Measurements from ENCODE around the gene TESK2. TPM values are rescaled to one million over a fixed set of nuclear protein-coding genes. Genes with fewer than 3 reads are reported as not detected.

The TESK2 gene
- total and polyA plus RNA-seq, 2 of the 13 experiments (the other 11 are each of a cell fraction or from before 2014, with no cell fraction given), result 5.5 to 9.6 TPM

DNA sequence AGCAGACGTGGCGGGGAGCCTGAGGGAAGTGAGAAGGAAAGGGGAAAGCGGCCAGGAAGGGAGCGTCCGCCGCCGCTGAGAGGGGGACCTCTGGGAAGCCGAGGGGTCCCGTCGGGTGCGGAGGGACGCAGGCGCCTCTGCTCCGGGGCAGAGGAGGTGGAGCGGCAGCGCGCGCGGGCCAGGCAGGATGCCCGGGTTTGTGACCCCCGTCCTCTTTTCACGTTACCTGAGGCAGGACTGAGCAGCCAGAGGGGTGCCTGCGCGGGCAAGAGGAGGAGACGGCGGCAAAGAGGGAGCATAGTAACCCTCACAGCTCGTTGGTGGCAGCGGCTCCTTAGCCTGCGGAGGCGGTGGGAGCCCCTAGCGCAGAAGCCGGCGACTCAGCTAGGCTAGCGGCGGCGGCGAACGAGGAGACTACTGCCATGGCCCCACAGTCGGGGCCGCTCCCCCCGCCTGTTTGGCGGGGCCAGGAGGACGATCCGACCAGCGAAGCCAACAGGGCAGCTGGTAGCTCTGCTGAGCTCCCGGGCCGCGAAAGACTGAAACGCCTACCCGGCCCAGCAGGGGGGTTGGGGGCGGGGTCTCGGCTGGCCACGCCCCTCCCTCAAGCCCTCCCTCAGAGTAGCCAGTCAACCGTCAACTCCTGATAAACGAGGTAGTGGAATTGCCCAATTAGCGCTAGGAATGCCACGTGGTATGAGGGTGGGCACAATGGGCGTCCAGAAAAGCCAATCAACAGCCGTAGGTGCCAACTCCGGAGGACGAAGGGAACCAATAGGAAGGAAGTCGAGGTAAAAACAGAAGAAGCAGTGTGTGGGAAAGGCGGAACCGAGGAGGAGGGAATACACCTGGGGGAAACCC, at the start of gene TESK2 (continued):
- TF ChIP-seq ZNF609 (CRISPR knock-in tag; IDR thresholded peaks at IDR 0.05; ENCODE audit: borderline replicate concordance), result no peak
- TF ChIP-seq, protein P1, sequence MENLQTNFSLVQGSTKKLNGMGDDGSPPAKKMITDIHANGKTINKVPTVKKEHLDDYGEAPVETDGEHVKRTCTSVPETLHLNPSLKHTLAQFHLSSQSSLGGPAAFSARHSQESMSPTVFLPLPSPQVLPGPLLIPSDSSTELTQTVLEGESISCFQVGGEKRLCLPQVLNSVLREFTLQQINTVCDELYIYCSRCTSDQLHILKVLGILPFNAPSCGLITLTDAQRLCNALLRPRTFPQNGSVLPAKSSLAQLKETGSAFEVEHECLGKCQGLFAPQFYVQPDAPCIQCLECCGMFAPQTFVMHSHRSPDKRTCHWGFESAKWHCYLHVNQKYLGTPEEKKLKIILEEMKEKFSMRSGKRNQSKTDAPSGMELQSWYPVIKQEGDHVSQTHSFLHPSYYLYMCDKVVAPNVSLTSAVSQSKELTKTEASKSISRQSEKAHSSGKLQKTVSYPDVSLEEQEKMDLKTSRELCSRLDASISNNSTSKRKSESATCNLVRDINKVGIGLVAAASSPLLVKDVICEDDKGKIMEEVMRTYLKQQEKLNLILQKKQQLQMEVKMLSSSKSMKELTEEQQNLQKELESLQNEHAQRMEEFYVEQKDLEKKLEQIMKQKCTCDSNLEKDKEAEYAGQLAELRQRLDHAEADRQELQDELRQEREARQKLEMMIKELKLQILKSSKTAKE (CRISPR knock-in tag; IDR thresholded peaks at IDR 0.05; ENCODE audit: borderline replicate concordance), result no peak
- TF ChIP-seq, protein P2, sequence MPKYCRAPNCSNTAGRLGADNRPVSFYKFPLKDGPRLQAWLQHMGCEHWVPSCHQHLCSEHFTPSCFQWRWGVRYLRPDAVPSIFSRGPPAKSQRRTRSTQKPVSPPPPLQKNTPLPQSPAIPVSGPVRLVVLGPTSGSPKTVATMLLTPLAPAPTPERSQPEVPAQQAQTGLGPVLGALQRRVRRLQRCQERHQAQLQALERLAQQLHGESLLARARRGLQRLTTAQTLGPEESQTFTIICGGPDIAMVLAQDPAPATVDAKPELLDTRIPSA (CRISPR knock-in tag; IDR thresholded peaks at IDR 0.05; ENCODE audit: borderline replicate concordance), result no peak
- no peak for TF ChIP-seq ZSCAN30 (CRISPR knock-in tag; IDR thresholded peaks at IDR 0.05)
- no peak for TF ChIP-seq ZNF143 (CRISPR knock-in tag; IDR thresholded peaks at IDR 0.05)
- no peak for TF ChIP-seq ZNF10 (CRISPR knock-in tag; IDR thresholded peaks at IDR 0.05; ENCODE audit: borderline replicate concordance, low read depth)
- no peak for TF ChIP-seq NR2F6 (IDR thresholded peaks at IDR 0.05)
- TF ChIP-seq NR2F6 (CRISPR knock-in tag; IDR thresholded peaks at IDR 0.05), result 0 out of 2 replicates have a peak, but pooled peaks have one; percentile 6
- TF ChIP-seq, protein P3, sequence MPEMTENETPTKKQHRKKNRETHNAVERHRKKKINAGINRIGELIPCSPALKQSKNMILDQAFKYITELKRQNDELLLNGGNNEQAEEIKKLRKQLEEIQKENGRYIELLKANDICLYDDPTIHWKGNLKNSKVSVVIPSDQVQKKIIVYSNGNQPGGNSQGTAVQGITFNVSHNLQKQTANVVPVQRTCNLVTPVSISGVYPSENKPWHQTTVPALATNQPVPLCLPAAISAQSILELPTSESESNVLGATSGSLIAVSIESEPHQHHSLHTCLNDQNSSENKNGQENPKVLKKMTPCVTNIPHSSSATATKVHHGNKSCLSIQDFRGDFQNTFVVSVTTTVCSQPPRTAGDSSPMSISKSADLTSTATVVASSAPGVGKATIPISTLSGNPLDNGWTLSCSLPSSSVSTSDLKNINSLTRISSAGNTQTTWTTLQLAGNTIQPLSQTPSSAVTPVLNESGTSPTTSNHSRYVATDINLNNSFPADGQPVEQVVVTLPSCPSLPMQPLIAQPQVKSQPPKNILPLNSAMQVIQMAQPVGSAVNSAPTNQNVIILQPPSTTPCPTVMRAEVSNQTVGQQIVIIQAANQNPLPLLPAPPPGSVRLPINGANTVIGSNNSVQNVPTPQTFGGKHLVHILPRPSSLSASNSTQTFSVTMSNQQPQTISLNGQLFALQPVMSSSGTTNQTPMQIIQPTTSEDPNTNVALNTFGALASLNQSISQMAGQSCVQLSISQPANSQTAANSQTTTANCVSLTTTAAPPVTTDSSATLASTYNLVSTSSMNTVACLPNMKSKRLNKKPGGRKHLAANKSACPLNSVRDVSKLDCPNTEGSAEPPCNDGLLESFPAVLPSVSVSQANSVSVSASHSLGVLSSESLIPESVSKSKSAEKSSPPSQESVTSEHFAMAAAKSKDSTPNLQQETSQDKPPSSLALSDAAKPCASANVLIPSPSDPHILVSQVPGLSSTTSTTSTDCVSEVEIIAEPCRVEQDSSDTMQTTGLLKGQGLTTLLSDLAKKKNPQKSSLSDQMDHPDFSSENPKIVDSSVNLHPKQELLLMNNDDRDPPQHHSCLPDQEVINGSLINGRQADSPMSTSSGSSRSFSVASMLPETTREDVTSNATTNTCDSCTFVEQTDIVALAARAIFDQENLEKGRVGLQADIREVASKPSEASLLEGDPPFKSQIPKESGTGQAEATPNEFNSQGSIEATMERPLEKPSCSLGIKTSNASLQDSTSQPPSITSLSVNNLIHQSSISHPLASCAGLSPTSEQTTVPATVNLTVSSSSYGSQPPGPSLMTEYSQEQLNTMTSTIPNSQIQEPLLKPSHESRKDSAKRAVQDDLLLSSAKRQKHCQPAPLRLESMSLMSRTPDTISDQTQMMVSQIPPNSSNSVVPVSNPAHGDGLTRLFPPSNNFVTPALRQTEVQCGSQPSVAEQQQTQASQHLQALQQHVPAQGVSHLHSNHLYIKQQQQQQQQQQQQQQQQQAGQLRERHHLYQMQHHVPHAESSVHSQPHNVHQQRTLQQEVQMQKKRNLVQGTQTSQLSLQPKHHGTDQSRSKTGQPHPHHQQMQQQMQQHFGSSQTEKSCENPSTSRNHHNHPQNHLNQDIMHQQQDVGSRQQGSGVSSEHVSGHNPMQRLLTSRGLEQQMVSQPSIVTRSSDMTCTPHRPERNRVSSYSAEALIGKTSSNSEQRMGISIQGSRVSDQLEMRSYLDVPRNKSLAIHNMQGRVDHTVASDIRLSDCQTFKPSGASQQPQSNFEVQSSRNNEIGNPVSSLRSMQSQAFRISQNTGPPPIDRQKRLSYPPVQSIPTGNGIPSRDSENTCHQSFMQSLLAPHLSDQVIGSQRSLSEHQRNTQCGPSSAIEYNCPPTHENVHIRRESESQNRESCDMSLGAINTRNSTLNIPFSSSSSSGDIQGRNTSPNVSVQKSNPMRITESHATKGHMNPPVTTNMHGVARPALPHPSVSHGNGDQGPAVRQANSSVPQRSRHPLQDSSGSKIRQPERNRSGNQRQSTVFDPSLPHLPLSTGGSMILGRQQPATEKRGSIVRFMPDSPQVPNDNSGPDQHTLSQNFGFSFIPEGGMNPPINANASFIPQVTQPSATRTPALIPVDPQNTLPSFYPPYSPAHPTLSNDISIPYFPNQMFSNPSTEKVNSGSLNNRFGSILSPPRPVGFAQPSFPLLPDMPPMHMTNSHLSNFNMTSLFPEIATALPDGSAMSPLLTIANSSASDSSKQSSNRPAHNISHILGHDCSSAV (CRISPR knock-in tag; IDR thresholded peaks at IDR 0.05; ENCODE audit: borderline replicate concordance), result 0 out of 2 replicates have a peak, but pooled peaks have one; percentile 75
- TF ChIP-seq MLX (CRISPR knock-in tag; IDR thresholded peaks at IDR 0.05), result no peak
- TF ChIP-seq TMF1 (CRISPR knock-in tag; IDR thresholded peaks at IDR 0.05; ENCODE audit: low read depth), result no peak
